ENCODE data around the gene DNMT1.

DNA sequence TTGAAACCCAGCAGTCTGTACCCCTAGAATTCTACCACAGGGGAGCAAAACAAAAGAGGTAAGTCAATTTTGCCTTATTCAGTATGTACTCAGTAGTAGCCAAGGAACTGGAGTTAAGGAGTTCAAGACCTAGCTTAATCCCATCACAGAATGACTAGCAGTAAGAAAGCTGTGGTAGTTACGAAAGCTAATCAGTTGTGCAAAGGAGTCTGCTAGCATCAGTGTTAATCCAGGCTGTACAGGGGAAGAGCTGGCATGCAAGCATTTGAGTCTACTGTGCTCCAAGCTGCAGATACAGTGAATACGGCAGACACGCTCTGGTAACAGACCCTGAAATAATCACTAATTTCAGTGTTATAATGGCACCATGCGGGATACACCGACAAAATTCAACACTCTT is 4.7 kb downstream of the DNMT1 start:
- TF ChIP-seq, protein P1, sequence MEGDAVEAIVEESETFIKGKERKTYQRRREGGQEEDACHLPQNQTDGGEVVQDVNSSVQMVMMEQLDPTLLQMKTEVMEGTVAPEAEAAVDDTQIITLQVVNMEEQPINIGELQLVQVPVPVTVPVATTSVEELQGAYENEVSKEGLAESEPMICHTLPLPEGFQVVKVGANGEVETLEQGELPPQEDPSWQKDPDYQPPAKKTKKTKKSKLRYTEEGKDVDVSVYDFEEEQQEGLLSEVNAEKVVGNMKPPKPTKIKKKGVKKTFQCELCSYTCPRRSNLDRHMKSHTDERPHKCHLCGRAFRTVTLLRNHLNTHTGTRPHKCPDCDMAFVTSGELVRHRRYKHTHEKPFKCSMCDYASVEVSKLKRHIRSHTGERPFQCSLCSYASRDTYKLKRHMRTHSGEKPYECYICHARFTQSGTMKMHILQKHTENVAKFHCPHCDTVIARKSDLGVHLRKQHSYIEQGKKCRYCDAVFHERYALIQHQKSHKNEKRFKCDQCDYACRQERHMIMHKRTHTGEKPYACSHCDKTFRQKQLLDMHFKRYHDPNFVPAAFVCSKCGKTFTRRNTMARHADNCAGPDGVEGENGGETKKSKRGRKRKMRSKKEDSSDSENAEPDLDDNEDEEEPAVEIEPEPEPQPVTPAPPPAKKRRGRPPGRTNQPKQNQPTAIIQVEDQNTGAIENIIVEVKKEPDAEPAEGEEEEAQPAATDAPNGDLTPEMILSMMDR (IDR thresholded peaks at IDR 0.05) = no peak
- TF ChIP-seq POLR2A (IDR thresholded peaks at IDR 0.05) = no peak

Measured in body of pancreas (tissue), 4 donors.